Breast epithelium (tissue), 3 donors: ENCODE data around the gene ATP13A1.

Experiments used
- POLR2A ChIP-seq: fragments of 450-650 bp; IDR thresholded peaks from one replicate; pipeline ENCODE4 v1.6.1; 2016; ENCODE audit warnings: antibody characterized with exemption, mild to moderate bottlenecking, moderate library complexity
- TF ChIP-seq, protein P1 (sequence below), 3 donors: fragments of 450-650 bp; IDR thresholded peaks; one replicate each; pipeline ENCODE4 v1.5.1; 2016 to 2017; ENCODE audit warnings: antibody characterized with exemption in 3 of 3, mild to moderate bottlenecking in 3 of 3, moderate library complexity in 3 of 3

DNA sequence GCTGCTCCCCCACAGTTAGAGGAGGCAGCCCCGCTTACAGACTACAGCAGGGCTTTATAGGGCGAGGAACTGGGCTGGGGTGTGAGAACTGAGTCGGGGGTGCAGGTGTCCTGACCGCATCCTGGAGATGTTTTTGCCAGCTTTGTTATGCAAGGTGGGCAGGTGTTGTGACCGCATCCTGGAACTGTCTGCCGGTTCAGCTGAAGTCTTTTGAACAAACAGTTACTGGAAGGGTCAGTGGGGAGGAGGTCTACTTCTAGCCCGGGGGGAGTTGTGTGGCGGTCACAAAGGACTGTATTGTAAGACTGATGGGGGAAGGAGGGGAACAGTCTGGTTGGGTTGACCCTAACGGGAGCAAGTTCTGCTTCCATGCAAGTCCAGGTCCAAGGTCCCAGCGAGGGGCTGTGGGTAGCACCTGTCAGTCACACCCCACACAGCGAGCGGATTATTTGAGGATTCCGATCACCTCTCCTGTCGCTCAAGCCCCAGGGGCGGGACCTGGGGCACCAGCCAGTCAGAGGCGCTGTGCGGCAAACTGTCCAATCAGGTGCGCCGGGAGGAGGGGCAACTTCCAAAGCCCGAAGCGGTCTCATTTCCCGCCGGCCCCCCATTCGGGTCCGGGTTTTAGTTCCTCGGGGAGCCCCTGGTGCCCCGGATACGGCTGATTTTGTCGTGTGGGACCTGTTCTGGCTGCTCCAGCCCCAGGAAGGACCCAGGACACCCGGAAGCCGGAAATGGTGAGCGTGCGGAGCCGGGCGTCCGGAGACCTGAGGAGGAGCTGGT lies 4.9 kb upstream of the ATP13A1 start, which contains the start of gene ZNF101:
- TF ChIP-seq, protein P1, sequence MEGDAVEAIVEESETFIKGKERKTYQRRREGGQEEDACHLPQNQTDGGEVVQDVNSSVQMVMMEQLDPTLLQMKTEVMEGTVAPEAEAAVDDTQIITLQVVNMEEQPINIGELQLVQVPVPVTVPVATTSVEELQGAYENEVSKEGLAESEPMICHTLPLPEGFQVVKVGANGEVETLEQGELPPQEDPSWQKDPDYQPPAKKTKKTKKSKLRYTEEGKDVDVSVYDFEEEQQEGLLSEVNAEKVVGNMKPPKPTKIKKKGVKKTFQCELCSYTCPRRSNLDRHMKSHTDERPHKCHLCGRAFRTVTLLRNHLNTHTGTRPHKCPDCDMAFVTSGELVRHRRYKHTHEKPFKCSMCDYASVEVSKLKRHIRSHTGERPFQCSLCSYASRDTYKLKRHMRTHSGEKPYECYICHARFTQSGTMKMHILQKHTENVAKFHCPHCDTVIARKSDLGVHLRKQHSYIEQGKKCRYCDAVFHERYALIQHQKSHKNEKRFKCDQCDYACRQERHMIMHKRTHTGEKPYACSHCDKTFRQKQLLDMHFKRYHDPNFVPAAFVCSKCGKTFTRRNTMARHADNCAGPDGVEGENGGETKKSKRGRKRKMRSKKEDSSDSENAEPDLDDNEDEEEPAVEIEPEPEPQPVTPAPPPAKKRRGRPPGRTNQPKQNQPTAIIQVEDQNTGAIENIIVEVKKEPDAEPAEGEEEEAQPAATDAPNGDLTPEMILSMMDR (IDR thresholded peaks at IDR 0.05), result no peak
- TF ChIP-seq POLR2A, result peak; percentile 54
